ENCODE measurements around the gene HSP90AA1. TPM values are rescaled to one million over a fixed set of nuclear protein-coding genes. Genes with fewer than 3 reads are reported as not detected.

Gene HSP90AA1
- total and polyA plus RNA-seq, 3 donors from 2014 or later: 385 to 638 (median 519) TPM

- 79 to 87% methylated on average over 6 of the region's 6 CpGs for WGBS, 2 donors
- Histone ChIP-seq H3K4me3 (no peak overlapping the region), H3K36me3 (ENCODE audit: low read depth, missing control alignments) (no peaks in the 10 kb centered on the region), H3K27ac (no peak overlapping the region), H3K27me3 (no peaks in the 10 kb centered on the region), H3K9me3 (no peaks in the 10 kb centered on the region), H3K4me1 (peaks cover 4% of the 10 kb centered on the region)
- intact Hi-C loops (cut with DNase I; ENCODE audit: low total_unique reads): no loop called here
- no peak for DNase-seq
- TF ChIP-seq CTCF (IDR thresholded peaks at IDR 0.05) (no peak), POLR2A (IDR thresholded peaks at IDR 0.05) (no peak)
Observed at GRCh38 chr14:102095231-102095870, 8.5 kb upstream of the HSP90AA1 start.

GRCh38 chr14:102094101-102094500, 7.3 kb upstream of the HSP90AA1 start:
- Histone ChIP-seq H3K27me3 (no peaks in the 10 kb centered on the region), H3K36me3 (ENCODE audit: low read depth, missing control alignments) (no peaks in the 10 kb centered on the region), H3K27ac (no peak overlapping the region), H3K9me3 (no peaks in the 10 kb centered on the region), H3K4me3 (no peak overlapping the region), H3K4me1 (peaks cover 4% of the 10 kb centered on the region)
- TF ChIP-seq CTCF (IDR thresholded peaks at IDR 0.05) (no peak), POLR2A (IDR thresholded peaks at IDR 0.05) (no peak)
- intact Hi-C loops (cut with DNase I; ENCODE audit: low total_unique reads): no loop called here
- DNase-seq: no peak
- WGBS, 2 donors: 71% methylated on average over 7 of the region's 7 CpGs

- H3K27me3 ChIP-seq: no peaks in the 10 kb centered on the region
- H3K4me1 ChIP-seq: peaks cover 10% of the 10 kb centered on the region
- 95 to 99% methylated on average over 10 of the region's 10 CpGs for WGBS, 2 donors
- no peaks in the 10 kb centered on the region for H3K9me3 ChIP-seq
- no peak overlapping the region for H3K4me3 ChIP-seq
- no peak overlapping the region for H3K27ac ChIP-seq
- no peaks in the 10 kb centered on the region for H3K36me3 ChIP-seq (ENCODE audit: low read depth, missing control alignments)
- intact Hi-C loops (cut with DNase I; ENCODE audit: low total_unique reads): no loop called here
- DNase-seq: no peak
- TF ChIP-seq POLR2A (IDR thresholded peaks at IDR 0.05): no peak
- no peak for TF ChIP-seq CTCF (IDR thresholded peaks at IDR 0.05)
Observed at GRCh38 chr14:102092806-102093205, 6.0 kb upstream of the HSP90AA1 start.

- Histone ChIP-seq H3K4me1 (peaks cover 7% of the 10 kb centered on the region), H3K4me3 (no peak overlapping the region), H3K27me3 (no peaks in the 10 kb centered on the region), H3K27ac (no peak overlapping the region), H3K9me3 (no peaks in the 10 kb centered on the region), H3K36me3 (ENCODE audit: low read depth, missing control alignments) (no peaks in the 10 kb centered on the region)
- DNase-seq: no peak
- TF ChIP-seq POLR2A (IDR thresholded peaks at IDR 0.05): no peak
- no peak for TF ChIP-seq CTCF (IDR thresholded peaks at IDR 0.05)
- intact Hi-C loops (cut with DNase I; ENCODE audit: low total_unique reads): no loop called here
- WGBS, 2 donors: 75 to 76% methylated on average over 3 of the region's 3 CpGs
Observed at GRCh38 chr14:102090713-102091112, 3.9 kb upstream of the HSP90AA1 start.
